GM23338 (cell line): ENCODE data around the gene CELA2A. TPM values are rescaled to one million over a fixed set of nuclear protein-coding genes. Genes with fewer than 3 reads are reported as not detected.

Source experiments
- ATAC-seq: fragments of 200-7000 bp; cut with Tn5 transposase; 3 replicates; pipeline ENCODE4 v1.9.1; 2020
- DNase-seq: peaks from one replicate; pipeline ENCODE4 v3.0.0-alpha.2; 2015; ENCODE audit warnings: low spot score
- H2AFZ ChIP-seq: fragments of 200-600 bp; sonication (generic); 2 replicates; pipeline ENCODE4 v1.8.0; 2016; ENCODE audit warnings: antibody characterized with exemption, mild to moderate bottlenecking, moderate library complexity
- H3F3A ChIP-seq: fragments of 200-600 bp; sonication (generic); replicated peaks from 2 replicates; pipeline ENCODE4 v1.8.0; 2017; ENCODE audit warnings: antibody characterized with exemption, mixed run types, low read depth
- H3K27ac ChIP-seq: fragments of 200-600 bp; sonication (generic); 2 replicates; pipeline ENCODE4 v1.6.1; 2016; ENCODE audit warnings: low read depth
- H3K27me3 ChIP-seq: fragments of 200-600 bp; sonication (generic); 2 replicates; pipeline ENCODE4 v1.8.0; 2016; ENCODE audit warnings: mild to moderate bottlenecking, mixed run types, moderate library complexity; ENCODE audit not compliant: insufficient read depth
- H3K36me3 ChIP-seq: fragments of 200-600 bp; sonication (generic); 2 replicates; pipeline ENCODE4 v1.8.0; 2016; ENCODE audit warnings: mild to moderate bottlenecking; ENCODE audit not compliant: insufficient read depth
- H3K4me1 ChIP-seq: fragments of 200-600 bp; sonication (generic); 2 replicates; pipeline ENCODE4 v1.8.0; 2016; ENCODE audit warnings: mild to moderate bottlenecking, moderate library complexity; ENCODE audit not compliant: insufficient read depth
- H3K4me2 ChIP-seq: fragments of 200-600 bp; sonication (generic); 2 replicates; pipeline ENCODE4 v1.7.1; 2017; ENCODE audit warnings: mixed run types
- H3K4me3 ChIP-seq: fragments of 200-600 bp; sonication (generic); 2 replicates; pipeline ENCODE4 v1.6.1; 2016; ENCODE audit warnings: mixed run types
- H3K79me2 ChIP-seq: fragments of 200-600 bp; sonication (generic); replicated peaks from 2 replicates; pipeline ENCODE4 v1.8.0; 2017; ENCODE audit warnings: mild to moderate bottlenecking; ENCODE audit not compliant: insufficient read depth
- H3K9me2 ChIP-seq: fragments of 200-600 bp; sonication (generic); 2 replicates; pipeline ENCODE4 v1.8.0; 2017; ENCODE audit not compliant: insufficient read depth
- H4K20me1 ChIP-seq: fragments of 200-600 bp; sonication (generic); replicated peaks from 2 replicates; pipeline ENCODE4 v1.8.0; 2017; ENCODE audit warnings: mild to moderate bottlenecking; ENCODE audit not compliant: insufficient read depth
- H3K27ac Mint-ChIP-seq: 2 replicates; pipeline ENCODE4 v1.8.0; 2020; ENCODE audit warnings: inconsistent platforms, mild to moderate bottlenecking, moderate library complexity, mixed read lengths
- H3K27me3 Mint-ChIP-seq: 3 replicates; pipeline ENCODE4 v1.8.0; 2022; ENCODE audit warnings: low read depth, mild to moderate bottlenecking, moderate library complexity, mixed read lengths, inconsistent platforms; ENCODE audit not compliant: insufficient read depth, poor library complexity
- H3K36me3 Mint-ChIP-seq: 3 replicates; pipeline ENCODE4 v1.8.0; 2021; ENCODE audit warnings: low read depth, mild to moderate bottlenecking, inconsistent platforms, moderate library complexity, mixed read lengths
- H3K4me1 Mint-ChIP-seq: 3 replicates; pipeline ENCODE4 v1.8.0; 2020; ENCODE audit warnings: mild to moderate bottlenecking, inconsistent platforms, mixed read lengths
- H3K4me3 Mint-ChIP-seq: 3 replicates; pipeline ENCODE4 v1.8.0; 2021; ENCODE audit warnings: moderate library complexity, mild to moderate bottlenecking, inconsistent platforms, mixed read lengths
- H3K9me3 Mint-ChIP-seq: 3 replicates; pipeline ENCODE4 v1.8.0; 2020; ENCODE audit warnings: moderate library complexity, mild to moderate bottlenecking, inconsistent platforms, mixed read lengths
- CREB1 ChIP-seq: fragments of 250-450 bp; sonication (Bioruptor Pico); IDR thresholded peaks from 2 replicates; pipeline ENCODE4 v1.5.0; 2020; ENCODE audit warnings: low read depth, mild to moderate bottlenecking, moderate library complexity
- CTCF ChIP-seq, 2 experiments: fragments of 200-600 bp in 1 of 2; sonication (generic) in 1 of 2; conservative IDR thresholded peaks; 2 replicates each; pipeline versions ENCODE4 v1.5.1 to v1.6.1; 2016 to 2017; ENCODE audit warnings: antibody characterized with exemption in 2 of 2, low read depth in 2 of 2, mild to moderate bottlenecking in 2 of 2, moderate library complexity in 1 of 2
- ETS1 ChIP-seq: IDR thresholded peaks from 2 replicates; pipeline ENCODE4 v1.6.1; 2016; ENCODE audit warnings: antibody characterized with exemption
- EZH2 ChIP-seq: fragments of 200-600 bp; sonication (generic); IDR thresholded peaks from one replicate; pipeline ENCODE4 v1.8.0; 2017; ENCODE audit warnings: antibody characterized with exemption, mild to moderate bottlenecking, low read depth; ENCODE audit not compliant: unreplicated experiment
- EZH2phosphoT487 ChIP-seq: fragments of 200-600 bp; sonication (generic); IDR thresholded peaks from one replicate; pipeline ENCODE4 v1.8.1; 2018; ENCODE audit warnings: antibody characterized with exemption; ENCODE audit not compliant: unreplicated experiment
- JUNB ChIP-seq: IDR thresholded peaks from one replicate; pipeline ENCODE4 v1.6.1; 2016; ENCODE audit warnings: antibody characterized with exemption; ENCODE audit not compliant: unreplicated experiment
- NANOG ChIP-seq: IDR thresholded peaks from 2 replicates; pipeline ENCODE4 v1.6.1; 2016; ENCODE audit warnings: antibody characterized with exemption, borderline replicate concordance
- POLR2AphosphoS5 ChIP-seq: IDR thresholded peaks from 2 replicates; pipeline ENCODE4 v1.6.1; 2016; ENCODE audit warnings: antibody characterized with exemption, low read depth
- REST ChIP-seq: IDR thresholded peaks from one replicate; pipeline ENCODE4 v1.6.1; 2018; ENCODE audit warnings: antibody characterized with exemption; ENCODE audit not compliant: unreplicated experiment
- STAT1 ChIP-seq: IDR thresholded peaks from one replicate; pipeline ENCODE4 v1.6.1; 2016; ENCODE audit warnings: antibody characterized with exemption; ENCODE audit not compliant: unreplicated experiment
- ZNF114 ChIP-seq: fragments of 250-450 bp; sonication (Bioruptor Pico); IDR thresholded peaks from 2 replicates; pipeline ENCODE4 v1.5.0; 2020; ENCODE audit warnings: mild to moderate bottlenecking, moderate library complexity
- ZNF331 ChIP-seq: fragments of 250-450 bp; sonication (Bioruptor Pico); IDR thresholded peaks from 2 replicates; pipeline ENCODE4 v1.5.0; 2020; ENCODE audit warnings: low read depth, mild to moderate bottlenecking, moderate library complexity
- ZNF462 ChIP-seq: fragments of 250-450 bp; sonication (Bioruptor Pico); IDR thresholded peaks from 2 replicates; pipeline ENCODE4 v1.5.0; 2020; ENCODE audit warnings: mild to moderate bottlenecking, moderate library complexity
- polyA plus RNA-seq: library from polyadenylated mRNA; unstranded; fragments of >200 nt; fragmentation: Nextera tagmentation; extraction: Ambion mirVana; gene quantifications from 2 replicates; pipeline ENCODE4 v1.2.1, GENCODE V29; 2016
- total RNA-seq: library from RNA; depleted of rRNA; stranded (reverse); fragments of >200 nt; shearing (Covaris generic); gene quantifications from 2 replicates; pipeline ENCODE4 v1.2.3, GENCODE V29; 2014

Gene CELA2A
- total and polyA plus RNA-seq, 2 experiments from 2014 or later: not detected

- no peaks in the 10 kb centered on the region for H3K79me2 ChIP-seq
- no peaks in the 10 kb centered on the region for H3K9me2 ChIP-seq
- H3K27me3 Mint-ChIP-seq: peaks cover 10% of the 10 kb centered on the region
- H3K4me3 Mint-ChIP-seq: no peak overlapping the region
- no peaks in the 10 kb centered on the region for H3K27me3 ChIP-seq
- no peaks in the 10 kb centered on the region for H3K36me3 Mint-ChIP-seq
- no peaks in the 10 kb centered on the region; the same call in 2 of the 3 replicates for H3K9me3 Mint-ChIP-seq
- no peak overlapping the region for H3K27ac Mint-ChIP-seq
- no peak overlapping the region for H3K4me3 ChIP-seq
- DNase-seq (no peak), ATAC-seq (no peak)
- H3K4me1 ChIP-seq: no peaks in the 10 kb centered on the region
- TF ChIP-seq JUNB (no peak), STAT1 (no peak), ETS1 (no peak), ZNF114 (CRISPR knock-in tag) (no peak), EZH2 (no peak), ZNF331 (CRISPR knock-in tag) (no peak), CREB1 (CRISPR knock-in tag) (no peak), NANOG (no peak), ZNF462 (no peak), POLR2AphosphoS5 (no peak), CTCF (conservative IDR thresholded peaks at IDR 0.05; ENCODE audit: low read depth in 2 of 2) (no peak), REST (no peak), EZH2phosphoT487 (no peak)
- no peak overlapping the region for H2AFZ ChIP-seq
- no peaks in the 10 kb centered on the region for H4K20me1 ChIP-seq
- no peaks in the 10 kb centered on the region for H3F3A ChIP-seq
- no peaks in the 10 kb centered on the region for H3K36me3 ChIP-seq
- H3K27ac ChIP-seq: no peak overlapping the region
- H3K4me1 Mint-ChIP-seq: no peaks in the 10 kb centered on the region
- H3K4me2 ChIP-seq: no peak overlapping the region
These were observed 9.1 kb downstream of the CELA2A start for GRCh38 chr1:15465674-15466073.
